SK-N-SH treated with all-trans-retinoic acid at 6 μM for 48 hours (cell line): ENCODE data around the gene CTNS.

Experiments
- ARNTL ChIP-seq: fragments of 450-650 bp; formaldehyde crosslinking; IDR thresholded peaks from 2 replicates; pipeline ENCODE4 v1.5.0; 2020; ENCODE audit warnings: low read depth, mild to moderate bottlenecking, moderate library complexity, borderline replicate concordance
- GLIS3 ChIP-seq: fragments of 250-450 bp; sonication (Bioruptor Pico); IDR thresholded peaks from 2 replicates; pipeline ENCODE4 v1.5.0; 2020; ENCODE audit warnings: mild to moderate bottlenecking, moderate library complexity
- OSR1 ChIP-seq: fragments of 250-450 bp; sonication (Bioruptor Pico); IDR thresholded peaks from 2 replicates; pipeline ENCODE4 v1.8.0; 2022; ENCODE audit warnings: moderate library complexity, mild to moderate bottlenecking, inconsistent platforms
- RARB ChIP-seq: fragments of 250-450 bp; sonication (Bioruptor Pico); IDR thresholded peaks from 2 replicates; pipeline ENCODE4 v1.8.0; 2021; ENCODE audit warnings: mild to moderate bottlenecking, moderate library complexity
- TCF4 ChIP-seq: fragments of 250-450 bp; sonication (Bioruptor Pico); IDR thresholded peaks from 2 replicates; pipeline ENCODE4 v1.8.0; 2021; ENCODE audit warnings: mild to moderate bottlenecking, moderate library complexity, borderline replicate concordance
- ZC3H10 ChIP-seq: fragments of 250-450 bp; sonication (Bioruptor Pico); IDR thresholded peaks from 2 replicates; pipeline ENCODE4 v1.5.1; 2021; ENCODE audit warnings: mild to moderate bottlenecking, moderate library complexity
- TF ChIP-seq, protein P1 (sequence below): fragments of 250-450 bp; sonication (Bioruptor Pico); IDR thresholded peaks from 2 replicates; pipeline ENCODE4 v1.8.0; 2020; ENCODE audit warnings: mild to moderate bottlenecking, moderate library complexity, borderline replicate concordance

DNA sequence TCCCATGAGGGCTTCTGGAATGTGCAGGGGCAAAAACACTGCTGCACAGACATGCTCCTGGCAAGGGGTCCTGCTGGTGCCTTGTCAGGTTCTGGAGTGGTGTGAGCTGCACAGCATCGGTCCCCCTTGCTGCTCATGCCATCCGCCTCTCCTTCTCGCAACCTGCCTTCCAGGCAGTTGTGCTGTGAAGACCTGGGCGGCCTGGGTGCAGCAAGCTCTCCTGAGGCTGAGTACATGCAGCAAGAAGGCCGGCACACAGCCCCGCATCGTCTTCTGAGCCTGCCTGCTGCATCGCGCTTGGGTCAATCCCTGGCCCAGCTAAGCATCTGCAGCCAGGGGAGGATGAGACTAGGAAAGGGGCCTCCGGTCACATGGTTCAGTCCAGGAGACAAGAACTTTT, 26.9 kb upstream of the CTNS start:
- TF ChIP-seq RARB (no peak), TCF4 (CRISPR knock-in tag) (no peak), ZC3H10 (CRISPR knock-in tag) (no peak), OSR1 (CRISPR knock-in tag) (no peak), GLIS3 (CRISPR knock-in tag) (no peak), ARNTL (CRISPR knock-in tag) (no peak)
- TF ChIP-seq, protein P1, sequence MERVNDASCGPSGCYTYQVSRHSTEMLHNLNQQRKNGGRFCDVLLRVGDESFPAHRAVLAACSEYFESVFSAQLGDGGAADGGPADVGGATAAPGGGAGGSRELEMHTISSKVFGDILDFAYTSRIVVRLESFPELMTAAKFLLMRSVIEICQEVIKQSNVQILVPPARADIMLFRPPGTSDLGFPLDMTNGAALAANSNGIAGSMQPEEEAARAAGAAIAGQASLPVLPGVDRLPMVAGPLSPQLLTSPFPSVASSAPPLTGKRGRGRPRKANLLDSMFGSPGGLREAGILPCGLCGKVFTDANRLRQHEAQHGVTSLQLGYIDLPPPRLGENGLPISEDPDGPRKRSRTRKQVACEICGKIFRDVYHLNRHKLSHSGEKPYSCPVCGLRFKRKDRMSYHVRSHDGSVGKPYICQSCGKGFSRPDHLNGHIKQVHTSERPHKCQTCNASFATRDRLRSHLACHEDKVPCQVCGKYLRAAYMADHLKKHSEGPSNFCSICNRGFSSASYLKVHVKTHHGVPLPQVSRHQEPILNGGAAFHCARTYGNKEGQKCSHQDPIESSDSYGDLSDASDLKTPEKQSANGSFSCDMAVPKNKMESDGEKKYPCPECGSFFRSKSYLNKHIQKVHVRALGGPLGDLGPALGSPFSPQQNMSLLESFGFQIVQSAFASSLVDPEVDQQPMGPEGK: no peak
